Measurements from ENCODE around the gene ARHGEF11. TPM values are rescaled to one million over a fixed set of nuclear protein-coding genes. Genes with fewer than 3 reads are reported as not detected.

The ARHGEF11 gene
- total RNA-seq, 1 experiment from 2014 or later, result 25.3 TPM

DNA sequence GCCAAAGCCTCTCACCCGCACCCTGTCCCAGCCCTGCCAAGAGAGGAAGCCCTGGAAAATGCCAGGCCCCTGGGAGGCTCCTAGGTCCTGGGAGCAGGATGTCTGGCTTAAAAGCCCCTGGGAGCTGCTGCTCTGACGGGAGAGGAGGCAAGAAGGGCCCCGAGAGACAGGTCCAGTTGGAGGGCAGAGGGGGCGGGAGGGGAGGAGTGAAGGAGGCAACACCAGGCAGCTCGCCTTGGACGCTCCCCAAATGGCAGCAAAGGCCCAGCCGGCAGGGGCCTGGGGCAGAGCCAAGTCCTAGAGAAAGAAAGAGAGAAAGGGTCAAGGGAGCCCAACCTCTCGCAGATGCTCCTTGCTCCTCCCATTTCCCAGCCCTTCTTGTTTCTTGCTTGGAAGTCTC is 47.3 kb upstream of the ARHGEF11 start:
- intact Hi-C loops (cut with micrococcal nuclease; ENCODE audit: unreplicated experiment), result no loop called here

DNA sequence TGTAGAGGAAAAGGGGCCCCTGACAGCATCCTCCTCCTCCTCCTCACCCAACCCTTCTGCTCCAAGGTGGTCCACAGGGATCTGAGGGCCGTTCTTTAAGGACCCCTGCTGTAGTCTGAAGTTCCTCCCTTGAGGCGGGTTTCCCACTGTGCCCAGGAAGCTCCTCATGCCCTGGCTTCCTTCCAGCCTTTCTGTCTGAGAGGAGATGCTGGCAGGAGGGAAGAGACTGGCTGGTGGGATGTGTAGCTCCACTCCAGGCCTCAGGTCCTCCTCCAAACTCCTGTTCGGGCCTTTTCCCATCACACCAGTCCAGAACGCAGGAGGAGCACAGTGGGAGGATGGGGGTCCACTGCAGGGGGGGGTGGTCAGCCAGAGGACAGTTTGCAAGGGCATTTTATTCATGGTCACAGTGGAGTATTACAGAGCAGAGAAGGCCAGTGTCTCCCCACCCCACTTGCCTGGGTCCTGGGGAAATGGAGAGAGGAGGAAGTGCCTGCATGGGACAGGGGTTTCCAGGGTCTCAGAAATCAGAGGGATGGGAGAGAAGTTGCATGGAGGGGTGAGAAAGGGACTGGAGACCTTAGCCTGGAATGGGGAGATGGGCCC is 46.2 kb upstream of the ARHGEF11 start:
- intact Hi-C loops (cut with micrococcal nuclease; ENCODE audit: unreplicated experiment), result loop anchor here (2.0 kb wide), 1 partner anchor 401 kb away; no protein-coding TSS in a partner anchor
- BruUV-seq (replicated peaks), result no TSS peak

More for the DNA sequence above, 47.3 kb upstream of the ARHGEF11 start:
- Histone ChIP-seq H3K4me1 (ENCODE audit: insufficient read depth, low read length, poor library complexity, severe bottlenecking) (peaks cover 30% of the 10 kb centered on the region), H3K27me3 (replicated peaks; ENCODE audit: insufficient read depth, low read depth, low read length, poor library complexity) (no peaks in the 10 kb centered on the region), H3K4me3 (ENCODE audit: low read depth, low read length, poor library complexity, severe bottlenecking) (no peak overlapping the region), H3K9me3 (ENCODE audit: low read depth, low read length, poor library complexity, severe bottlenecking) (no peaks in the 10 kb centered on the region), H3K27ac (ENCODE audit: low read depth, low read length, poor library complexity, severe bottlenecking) (no peak overlapping the region), H3K36me3 (ENCODE audit: insufficient read depth, low read length, poor library complexity, severe bottlenecking) (no peaks in the 10 kb centered on the region)
- CTCF ChIA-PET, result interaction anchor here (1.0 kb wide), 1 partner anchor 63 kb away, joined by 3 read pairs; no protein-coding TSS in a partner anchor
- no TSS peak for BruUV-seq (replicated peaks)
- POLR2A ChIA-PET (ENCODE audit: low non-redundant PET), result interaction anchor here (0.6 kb wide), 1 partner anchor 31 kb away, joined by 3 read pairs; no protein-coding TSS in a partner anchor
- TF ChIP-seq EZH2 (IDR thresholded peaks at IDR 0.05; ENCODE audit: borderline replicate concordance, low read depth, low read length, poor library complexity, severe bottlenecking) (no peak), CTCF (conservative IDR thresholded peaks at IDR 0.05; ENCODE audit: low read depth, low read length) (no peak)
- DNase-seq (ENCODE audit: low spot score), result no peak

GRCh38 chr1:157091186-157091585 is 45.6 kb upstream of the ARHGEF11 start:
- POLR2A ChIA-PET (ENCODE audit: low non-redundant PET), result interaction anchor here (0.6 kb wide), 1 partner anchor 235 kb away, joined by 3 read pairs; no protein-coding TSS in a partner anchor
- Histone ChIP-seq H3K9me3 (ENCODE audit: low read depth, low read length, poor library complexity, severe bottlenecking) (no peaks in the 10 kb centered on the region), H3K4me3 (ENCODE audit: low read depth, low read length, poor library complexity, severe bottlenecking) (no peak overlapping the region), H3K4me1 (ENCODE audit: insufficient read depth, low read length, poor library complexity, severe bottlenecking) (peaks cover 30% of the 10 kb centered on the region), H3K27ac (ENCODE audit: low read depth, low read length, poor library complexity, severe bottlenecking) (no peak overlapping the region), H3K36me3 (ENCODE audit: insufficient read depth, low read length, poor library complexity, severe bottlenecking) (no peaks in the 10 kb centered on the region), H3K27me3 (replicated peaks; ENCODE audit: insufficient read depth, low read depth, low read length, poor library complexity) (no peaks in the 10 kb centered on the region)
- no peak for TF ChIP-seq EZH2 (IDR thresholded peaks at IDR 0.05; ENCODE audit: borderline replicate concordance, low read depth, low read length, poor library complexity, severe bottlenecking)
- TF ChIP-seq CTCF (conservative IDR thresholded peaks at IDR 0.05; ENCODE audit: low read depth, low read length), result no peak
- BruUV-seq (replicated peaks), result no TSS peak
- CTCF ChIA-PET, result interaction anchor here (0.6 to 2.6 kb wide), 5 partner anchors 15 to 443 kb away, joined by 3 to 98 read pairs (median 5); partner anchors contain the start of gene ETV3
- DNase-seq (ENCODE audit: low spot score), result no peak
- intact Hi-C loops (cut with micrococcal nuclease; ENCODE audit: unreplicated experiment), result loop anchor here (2.0 kb wide), 1 partner anchor 402 kb away; no protein-coding TSS in a partner anchor

More for the DNA sequence above, 46.2 kb upstream of the ARHGEF11 start:
- Histone ChIP-seq H3K9me3 (ENCODE audit: low read depth, low read length, poor library complexity, severe bottlenecking) (no peaks in the 10 kb centered on the region), H3K27me3 (replicated peaks; ENCODE audit: insufficient read depth, low read depth, low read length, poor library complexity) (no peaks in the 10 kb centered on the region), H3K27ac (ENCODE audit: low read depth, low read length, poor library complexity, severe bottlenecking) (no peak overlapping the region), H3K4me3 (ENCODE audit: low read depth, low read length, poor library complexity, severe bottlenecking) (no peak overlapping the region), H3K36me3 (ENCODE audit: insufficient read depth, low read length, poor library complexity, severe bottlenecking) (no peaks in the 10 kb centered on the region), H3K4me1 (ENCODE audit: insufficient read depth, low read length, poor library complexity, severe bottlenecking) (peaks cover 30% of the 10 kb centered on the region)
- CTCF ChIA-PET, result interaction anchor here (2.5 to 2.6 kb wide), 2 partner anchors 61 to 64 kb away, joined by 5 to 98 read pairs; no protein-coding TSS in a partner anchor
- POLR2A ChIA-PET (ENCODE audit: low non-redundant PET), result interaction anchor here (0.5 to 0.6 kb wide), 2 partner anchors 234 to 492 kb away, joined by 3 to 6 read pairs; no protein-coding TSS in a partner anchor
- peak; percentile 89 for DNase-seq (ENCODE audit: low spot score)
- TF ChIP-seq EZH2 (IDR thresholded peaks at IDR 0.05; ENCODE audit: borderline replicate concordance, low read depth, low read length, poor library complexity, severe bottlenecking), result no peak
- TF ChIP-seq CTCF (conservative IDR thresholded peaks at IDR 0.05; ENCODE audit: low read depth, low read length), result no peak
